ENCODE results near the gene HCN3.

DNA sequence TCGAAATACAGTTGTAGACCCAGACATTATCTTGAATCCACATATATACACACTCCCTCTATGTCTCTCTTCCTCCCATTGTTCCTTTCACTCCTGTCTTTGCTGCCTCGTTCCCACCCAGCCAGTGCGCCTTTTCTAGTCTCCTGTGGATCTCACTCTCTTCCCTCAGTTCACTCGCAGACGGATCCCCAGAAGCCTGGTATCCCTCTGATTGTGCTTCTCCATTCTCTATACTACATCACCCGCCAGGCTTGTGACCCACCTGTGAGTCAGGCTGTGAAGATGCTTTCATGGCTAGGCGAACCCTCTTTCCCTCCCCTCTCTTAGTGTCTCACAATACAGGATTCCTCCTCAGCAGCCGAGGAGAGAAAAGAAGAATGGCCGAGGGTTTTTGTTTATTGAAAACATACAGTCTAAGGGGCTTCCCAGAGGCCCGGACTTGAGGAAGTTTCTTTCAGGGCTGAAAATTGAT is 1.5 kb downstream of the HCN3 start:
- TF ChIP-seq POLR2AphosphoS5 (IDR thresholded peaks at IDR 0.05; ENCODE audit: low read depth) (no peak), GABPA (IDR thresholded peaks at IDR 0.05; ENCODE audit: low read depth) (no peak), SPI1 (IDR thresholded peaks at IDR 0.05; ENCODE audit: borderline replicate concordance, low read depth) (no peak)
- TF ChIP-seq, protein P1, sequence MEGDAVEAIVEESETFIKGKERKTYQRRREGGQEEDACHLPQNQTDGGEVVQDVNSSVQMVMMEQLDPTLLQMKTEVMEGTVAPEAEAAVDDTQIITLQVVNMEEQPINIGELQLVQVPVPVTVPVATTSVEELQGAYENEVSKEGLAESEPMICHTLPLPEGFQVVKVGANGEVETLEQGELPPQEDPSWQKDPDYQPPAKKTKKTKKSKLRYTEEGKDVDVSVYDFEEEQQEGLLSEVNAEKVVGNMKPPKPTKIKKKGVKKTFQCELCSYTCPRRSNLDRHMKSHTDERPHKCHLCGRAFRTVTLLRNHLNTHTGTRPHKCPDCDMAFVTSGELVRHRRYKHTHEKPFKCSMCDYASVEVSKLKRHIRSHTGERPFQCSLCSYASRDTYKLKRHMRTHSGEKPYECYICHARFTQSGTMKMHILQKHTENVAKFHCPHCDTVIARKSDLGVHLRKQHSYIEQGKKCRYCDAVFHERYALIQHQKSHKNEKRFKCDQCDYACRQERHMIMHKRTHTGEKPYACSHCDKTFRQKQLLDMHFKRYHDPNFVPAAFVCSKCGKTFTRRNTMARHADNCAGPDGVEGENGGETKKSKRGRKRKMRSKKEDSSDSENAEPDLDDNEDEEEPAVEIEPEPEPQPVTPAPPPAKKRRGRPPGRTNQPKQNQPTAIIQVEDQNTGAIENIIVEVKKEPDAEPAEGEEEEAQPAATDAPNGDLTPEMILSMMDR (IDR thresholded peaks at IDR 0.05; ENCODE audit: insufficient read depth, low read length) = no peak
- TF ChIP-seq, protein P2, sequence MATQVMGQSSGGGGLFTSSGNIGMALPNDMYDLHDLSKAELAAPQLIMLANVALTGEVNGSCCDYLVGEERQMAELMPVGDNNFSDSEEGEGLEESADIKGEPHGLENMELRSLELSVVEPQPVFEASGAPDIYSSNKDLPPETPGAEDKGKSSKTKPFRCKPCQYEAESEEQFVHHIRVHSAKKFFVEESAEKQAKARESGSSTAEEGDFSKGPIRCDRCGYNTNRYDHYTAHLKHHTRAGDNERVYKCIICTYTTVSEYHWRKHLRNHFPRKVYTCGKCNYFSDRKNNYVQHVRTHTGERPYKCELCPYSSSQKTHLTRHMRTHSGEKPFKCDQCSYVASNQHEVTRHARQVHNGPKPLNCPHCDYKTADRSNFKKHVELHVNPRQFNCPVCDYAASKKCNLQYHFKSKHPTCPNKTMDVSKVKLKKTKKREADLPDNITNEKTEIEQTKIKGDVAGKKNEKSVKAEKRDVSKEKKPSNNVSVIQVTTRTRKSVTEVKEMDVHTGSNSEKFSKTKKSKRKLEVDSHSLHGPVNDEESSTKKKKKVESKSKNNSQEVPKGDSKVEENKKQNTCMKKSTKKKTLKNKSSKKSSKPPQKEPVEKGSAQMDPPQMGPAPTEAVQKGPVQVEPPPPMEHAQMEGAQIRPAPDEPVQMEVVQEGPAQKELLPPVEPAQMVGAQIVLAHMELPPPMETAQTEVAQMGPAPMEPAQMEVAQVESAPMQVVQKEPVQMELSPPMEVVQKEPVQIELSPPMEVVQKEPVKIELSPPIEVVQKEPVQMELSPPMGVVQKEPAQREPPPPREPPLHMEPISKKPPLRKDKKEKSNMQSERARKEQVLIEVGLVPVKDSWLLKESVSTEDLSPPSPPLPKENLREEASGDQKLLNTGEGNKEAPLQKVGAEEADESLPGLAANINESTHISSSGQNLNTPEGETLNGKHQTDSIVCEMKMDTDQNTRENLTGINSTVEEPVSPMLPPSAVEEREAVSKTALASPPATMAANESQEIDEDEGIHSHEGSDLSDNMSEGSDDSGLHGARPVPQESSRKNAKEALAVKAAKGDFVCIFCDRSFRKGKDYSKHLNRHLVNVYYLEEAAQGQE (IDR thresholded peaks at IDR 0.05; ENCODE audit: insufficient replicate concordance, low read depth) = no peak
